ENCODE results near the gene SLC6A13.

DNA sequence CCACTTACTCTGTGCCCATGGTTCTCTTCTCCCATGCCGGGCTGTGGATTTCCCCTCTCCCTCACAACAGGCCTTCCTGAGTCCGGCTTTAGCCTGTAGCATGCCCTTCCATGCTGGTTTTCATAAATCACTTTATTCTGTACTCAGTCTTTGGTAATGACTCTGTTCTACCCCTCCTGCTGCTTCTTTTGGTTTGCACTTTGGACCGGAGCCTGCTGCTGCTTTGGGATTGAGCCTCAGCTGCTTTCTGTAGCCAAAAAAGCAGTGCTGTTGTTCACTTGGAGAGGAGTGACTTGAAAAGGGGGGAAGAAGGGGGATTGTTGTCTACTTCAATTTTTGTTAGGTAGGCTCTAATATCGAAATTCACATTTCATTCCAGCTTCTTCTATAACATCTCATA, 8.5 kb upstream of the SLC6A13 start:
- TF ChIP-seq, protein P1, sequence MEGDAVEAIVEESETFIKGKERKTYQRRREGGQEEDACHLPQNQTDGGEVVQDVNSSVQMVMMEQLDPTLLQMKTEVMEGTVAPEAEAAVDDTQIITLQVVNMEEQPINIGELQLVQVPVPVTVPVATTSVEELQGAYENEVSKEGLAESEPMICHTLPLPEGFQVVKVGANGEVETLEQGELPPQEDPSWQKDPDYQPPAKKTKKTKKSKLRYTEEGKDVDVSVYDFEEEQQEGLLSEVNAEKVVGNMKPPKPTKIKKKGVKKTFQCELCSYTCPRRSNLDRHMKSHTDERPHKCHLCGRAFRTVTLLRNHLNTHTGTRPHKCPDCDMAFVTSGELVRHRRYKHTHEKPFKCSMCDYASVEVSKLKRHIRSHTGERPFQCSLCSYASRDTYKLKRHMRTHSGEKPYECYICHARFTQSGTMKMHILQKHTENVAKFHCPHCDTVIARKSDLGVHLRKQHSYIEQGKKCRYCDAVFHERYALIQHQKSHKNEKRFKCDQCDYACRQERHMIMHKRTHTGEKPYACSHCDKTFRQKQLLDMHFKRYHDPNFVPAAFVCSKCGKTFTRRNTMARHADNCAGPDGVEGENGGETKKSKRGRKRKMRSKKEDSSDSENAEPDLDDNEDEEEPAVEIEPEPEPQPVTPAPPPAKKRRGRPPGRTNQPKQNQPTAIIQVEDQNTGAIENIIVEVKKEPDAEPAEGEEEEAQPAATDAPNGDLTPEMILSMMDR (conservative IDR thresholded peaks at IDR 0.05), result no peak
- no peak for TF ChIP-seq EZH2 (IDR thresholded peaks at IDR 0.05; ENCODE audit: low read depth)

Measured in PC-9 (cell line).